22Rv1 (cell line): ENCODE data around the gene WWOX.

Source experiments
- ZFX ChIP-seq: fragments of 450-650 bp; IDR thresholded peaks from 2 replicates; pipeline ENCODE4 v1.6.1; 2017; ENCODE audit warnings: antibody characterized with exemption, borderline replicate concordance
- TF ChIP-seq, protein P1 (sequence below): fragments of 450-650 bp; IDR thresholded peaks from 2 replicates; pipeline ENCODE4 v1.5.1; 2017; ENCODE audit warnings: mild to moderate bottlenecking

- TF ChIP-seq, protein P1, sequence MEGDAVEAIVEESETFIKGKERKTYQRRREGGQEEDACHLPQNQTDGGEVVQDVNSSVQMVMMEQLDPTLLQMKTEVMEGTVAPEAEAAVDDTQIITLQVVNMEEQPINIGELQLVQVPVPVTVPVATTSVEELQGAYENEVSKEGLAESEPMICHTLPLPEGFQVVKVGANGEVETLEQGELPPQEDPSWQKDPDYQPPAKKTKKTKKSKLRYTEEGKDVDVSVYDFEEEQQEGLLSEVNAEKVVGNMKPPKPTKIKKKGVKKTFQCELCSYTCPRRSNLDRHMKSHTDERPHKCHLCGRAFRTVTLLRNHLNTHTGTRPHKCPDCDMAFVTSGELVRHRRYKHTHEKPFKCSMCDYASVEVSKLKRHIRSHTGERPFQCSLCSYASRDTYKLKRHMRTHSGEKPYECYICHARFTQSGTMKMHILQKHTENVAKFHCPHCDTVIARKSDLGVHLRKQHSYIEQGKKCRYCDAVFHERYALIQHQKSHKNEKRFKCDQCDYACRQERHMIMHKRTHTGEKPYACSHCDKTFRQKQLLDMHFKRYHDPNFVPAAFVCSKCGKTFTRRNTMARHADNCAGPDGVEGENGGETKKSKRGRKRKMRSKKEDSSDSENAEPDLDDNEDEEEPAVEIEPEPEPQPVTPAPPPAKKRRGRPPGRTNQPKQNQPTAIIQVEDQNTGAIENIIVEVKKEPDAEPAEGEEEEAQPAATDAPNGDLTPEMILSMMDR: no peak
- no peak for TF ChIP-seq ZFX
Measured at GRCh38 chr16:79113826-79114225, 1014.4 kb downstream of the WWOX start.
